SK-N-SH (cell line): Measurements from ENCODE around the gene EFHC1. TPM values are rescaled to one million over a fixed set of nuclear protein-coding genes. Genes with fewer than 3 reads are reported as not detected.

Source experiments
- CTCF ChIA-PET: fragments of 300-600, 350-600 bp; formaldehyde crosslinking; extraction: SDS; loops from one replicate; lab custom pipeline; 2021; lab: Yijun Ruan, JAX
- POLR2A ChIA-PET: fragments of 350-600 bp; sonication (Branson Sonifier 250); formaldehyde crosslinking; extraction: SDS; loops from one replicate; lab custom pipeline; 2020; ENCODE audit warnings: antibody characterized with exemption, inconsistent platforms; lab: Yijun Ruan, JAX
- DNase-seq: peaks from one replicate; pipeline ENCODE4 v3.0.0; 2012
- H2AFZ ChIP-seq: fragments of 200-600 bp; sonication (generic); 2 replicates; pipeline ENCODE4 v1.8.1; 2016; ENCODE audit warnings: antibody characterized with exemption, mild to moderate bottlenecking, low read depth
- H3F3A ChIP-seq: fragments of 200-600 bp; sonication (generic); replicated peaks from 2 replicates; pipeline ENCODE3; 2016; ENCODE audit warnings: antibody characterized with exemption, mild to moderate bottlenecking; ENCODE audit not compliant: insufficient read depth
- H3K27ac ChIP-seq, 2 experiments: fragments of 200-500 bp in 1 of 2; fragments of 200-600 bp in 1 of 2; sonication (Bioruptor generic) in 1 of 2; sonication (generic), shearing (Covaris generic) in 1 of 2; 2 replicates each; pipeline versions ENCODE4 v1.5.1 to v1.6.1; 2014 to 2016; ENCODE audit warnings: low read depth in 2 of 2, inconsistent platforms in 1 of 2, low read length in 1 of 2, mild to moderate bottlenecking in 1 of 2, mixed read lengths in 1 of 2
- H3K27me3 ChIP-seq: fragments of 200-600 bp; sonication (generic), shearing (Covaris generic); 2 replicates; pipeline ENCODE4 v1.6.1; 2016; ENCODE audit warnings: mixed run types; ENCODE audit not compliant: insufficient read depth
- H3K36me3 ChIP-seq, 2 experiments: fragments of 200-500 bp in 1 of 2; fragments of 200-600 bp in 1 of 2; sonication (Bioruptor generic) in 1 of 2; sonication (generic) in 1 of 2; replicated peaks in 1 of 2; 2 replicates each; pipeline versions ENCODE3 to v1.5.1; 2014 to 2016; ENCODE audit warnings: low read length in 1 of 2, mild to moderate bottlenecking in 1 of 2; ENCODE audit not compliant: insufficient read depth in 2 of 2, control insufficient read depth in 1 of 2
- H3K4me1 ChIP-seq, 2 experiments: fragments of 200-500 bp in 1 of 2; fragments of 200-600 bp in 1 of 2; sonication (Bioruptor generic) in 1 of 2; sonication (generic), shearing (Covaris generic) in 1 of 2; 2 replicates each; pipeline versions ENCODE4 v1.5.1 to v1.6.1; 2014 to 2016; ENCODE audit warnings: low read depth in 1 of 2, low read length in 1 of 2, mixed run types in 1 of 2; ENCODE audit not compliant: insufficient read depth in 2 of 2, control insufficient read depth in 1 of 2
- H3K4me2 ChIP-seq: fragments of 200-600 bp; sonication (generic), shearing (Covaris generic); 2 replicates; pipeline ENCODE4 v1.6.1; 2017; ENCODE audit warnings: mixed run types
- H3K4me3 ChIP-seq, 2 experiments: fragments of 200-500 bp in 1 of 2; fragments of 200-600 bp in 1 of 2; sonication (Bioruptor generic) in 1 of 2; sonication (generic), shearing (Covaris generic) in 1 of 2; 2 replicates each; pipeline versions ENCODE4 v1.5.1 to v1.8.1; 2014 to 2016; ENCODE audit warnings: low read depth in 2 of 2, inconsistent platforms in 1 of 2, low read length in 1 of 2, mild to moderate bottlenecking in 1 of 2, mixed read lengths in 1 of 2, moderate library complexity in 1 of 2
- H3K79me2 ChIP-seq: fragments of 200-600 bp; sonication (generic); 2 replicates; pipeline ENCODE4 v1.8.1; 2017; ENCODE audit warnings: mild to moderate bottlenecking; ENCODE audit not compliant: insufficient read depth
- H3K9ac ChIP-seq: fragments of 200-600 bp; sonication (generic); 2 replicates; pipeline ENCODE4 v1.6.1; 2017; ENCODE audit warnings: mixed run types
- H3K9me2 ChIP-seq: fragments of 200-600 bp; sonication (generic); 2 replicates; pipeline ENCODE4 v1.6.1; 2017; ENCODE audit warnings: mixed run types
- H3K9me3 ChIP-seq: fragments of 200-600 bp; sonication (generic); 2 replicates; pipeline ENCODE4 v1.6.1; 2017; ENCODE audit warnings: mixed run types, mild to moderate bottlenecking, moderate library complexity
- H4K20me1 ChIP-seq: fragments of 200-600 bp; sonication (generic); 2 replicates; pipeline ENCODE4 v1.6.1; 2017; ENCODE audit warnings: mild to moderate bottlenecking, mixed run types; ENCODE audit not compliant: insufficient read depth
- CHD2 ChIP-seq: fragments of 150-350 bp; IDR thresholded peaks from 2 replicates; pipeline ENCODE4 v1.6.1; 2018; ENCODE audit warnings: low read length; ENCODE audit not compliant: partially characterized antibody
- EP300 ChIP-seq, 2 experiments: IDR thresholded peaks; 2 replicates each; pipeline versions ENCODE4 v1.4.0 to v1.6.1; 2012; ENCODE audit warnings: borderline replicate concordance in 1 of 2, low read depth in 1 of 2, low read length in 1 of 2
- FOSL2 ChIP-seq: IDR thresholded peaks from 2 replicates; pipeline ENCODE4 v1.4.0; 2012; ENCODE audit warnings: low read depth, mild to moderate bottlenecking, moderate library complexity, borderline replicate concordance
- FOXJ3 ChIP-seq: sonication (generic); formaldehyde crosslinking; IDR thresholded peaks from 2 replicates; pipeline ENCODE4 v1.5.1; 2020; ENCODE audit warnings: mild to moderate bottlenecking, missing genetic modification reagents
- MEF2A ChIP-seq: IDR thresholded peaks from 2 replicates; pipeline ENCODE4 v1.4.0; 2012; ENCODE audit warnings: low read depth, borderline replicate concordance
- MXI1 ChIP-seq: IDR thresholded peaks from 2 replicates; pipeline ENCODE4 v1.6.1; 2012; ENCODE audit warnings: mild to moderate bottlenecking, low read depth, low read length, improper control_type of control experiment
- NFIC ChIP-seq: IDR thresholded peaks from 2 replicates; pipeline ENCODE4 v1.4.0; 2012; ENCODE audit warnings: borderline replicate concordance
- RAD21 ChIP-seq: IDR thresholded peaks from 2 replicates; pipeline ENCODE4 v1.6.1; 2012; ENCODE audit warnings: mild to moderate bottlenecking, low read length
- RCOR1 ChIP-seq: fragments of 150-350 bp; IDR thresholded peaks from 2 replicates; pipeline ENCODE4 v1.6.1; 2017; ENCODE audit warnings: antibody characterized with exemption, low read length
- RXRA ChIP-seq: IDR thresholded peaks from 2 replicates; pipeline ENCODE4 v1.4.0; 2012; ENCODE audit warnings: low read depth, mild to moderate bottlenecking, borderline replicate concordance
- SMC3 ChIP-seq: IDR thresholded peaks from 2 replicates; pipeline ENCODE4 v1.6.1; 2012; ENCODE audit warnings: low read depth, low read length, improper control_type of control experiment
- TAF1 ChIP-seq: IDR thresholded peaks from 2 replicates; pipeline ENCODE4 v1.6.1; 2012; ENCODE audit warnings: low read depth, mild to moderate bottlenecking, low read length, moderate library complexity, borderline replicate concordance
- TEAD4 ChIP-seq: IDR thresholded peaks from 2 replicates; pipeline ENCODE4 v1.4.0; 2012; ENCODE audit warnings: mild to moderate bottlenecking, borderline replicate concordance; ENCODE audit not compliant: insufficient read depth
- WGBS: methylation state at CpG from one replicate; pipeline ENCODE4 v1.1.6; 2017; ENCODE audit warnings: low lambda C conversion rate; 5-methylcytosine and 5-hydroxymethylcytosine counted together
- polyA plus RNA-seq, 3 experiments: library from polyadenylated mRNA; depleted of rRNA; stranded (reverse); fragments of >200 nt; gene quantifications; 2 replicates each; pipeline ENCODE4 v1.2.3, GENCODE V29; 2012
- TF ChIP-seq, protein P1 (sequence below): IDR thresholded peaks from 2 replicates; pipeline ENCODE4; 2012
- TF ChIP-seq, protein P2 (sequence below): IDR thresholded peaks from 2 replicates; pipeline ENCODE4 v1.4.0; 2012; ENCODE audit warnings: low read depth, borderline replicate concordance
- TF ChIP-seq, protein P3 (sequence below): IDR thresholded peaks from 2 replicates; pipeline ENCODE4 v1.4.0; 2012; ENCODE audit warnings: low read depth, borderline replicate concordance
- TF ChIP-seq, protein P4 (sequence below): fragments of 200-600 bp; sonication (generic); IDR thresholded peaks from 2 replicates; pipeline ENCODE4 v1.6.1; 2017; ENCODE audit warnings: antibody characterized with exemption, mild to moderate bottlenecking, moderate library complexity

EFHC1 gene
- polyA plus RNA-seq, 1 of the 3 experiments (the other 2 are of a cell fraction), result 39.4 TPM

DNA sequence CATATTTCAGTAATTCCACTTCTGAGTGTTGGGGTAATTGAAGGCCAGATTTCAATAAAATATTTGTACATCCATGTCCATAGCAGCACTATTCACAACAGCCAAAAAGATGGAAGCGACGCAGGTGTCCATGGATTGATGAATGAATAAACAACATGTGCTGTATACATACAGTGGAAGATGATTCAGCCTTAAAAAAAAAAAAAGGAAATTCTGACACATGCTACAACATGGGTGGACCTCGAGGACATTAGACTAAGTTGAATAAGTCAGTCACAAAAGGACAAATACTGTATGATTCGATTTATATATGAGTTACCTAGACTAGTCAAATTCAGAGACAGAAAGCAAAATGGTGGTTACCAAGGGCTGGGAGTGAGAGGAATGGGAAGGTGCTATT is 99.5 kb downstream of the EFHC1 start:
- H3K9me2 ChIP-seq, result no peaks in the 10 kb centered on the region
- TF ChIP-seq, protein P1, sequence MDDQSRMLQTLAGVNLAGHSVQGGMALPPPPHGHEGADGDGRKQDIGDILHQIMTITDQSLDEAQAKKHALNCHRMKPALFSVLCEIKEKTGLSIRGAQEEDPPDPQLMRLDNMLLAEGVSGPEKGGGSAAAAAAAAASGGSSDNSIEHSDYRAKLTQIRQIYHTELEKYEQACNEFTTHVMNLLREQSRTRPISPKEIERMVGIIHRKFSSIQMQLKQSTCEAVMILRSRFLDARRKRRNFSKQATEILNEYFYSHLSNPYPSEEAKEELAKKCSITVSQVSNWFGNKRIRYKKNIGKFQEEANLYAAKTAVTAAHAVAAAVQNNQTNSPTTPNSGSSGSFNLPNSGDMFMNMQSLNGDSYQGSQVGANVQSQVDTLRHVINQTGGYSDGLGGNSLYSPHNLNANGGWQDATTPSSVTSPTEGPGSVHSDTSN, result no peak
- TF ChIP-seq, protein P2, sequence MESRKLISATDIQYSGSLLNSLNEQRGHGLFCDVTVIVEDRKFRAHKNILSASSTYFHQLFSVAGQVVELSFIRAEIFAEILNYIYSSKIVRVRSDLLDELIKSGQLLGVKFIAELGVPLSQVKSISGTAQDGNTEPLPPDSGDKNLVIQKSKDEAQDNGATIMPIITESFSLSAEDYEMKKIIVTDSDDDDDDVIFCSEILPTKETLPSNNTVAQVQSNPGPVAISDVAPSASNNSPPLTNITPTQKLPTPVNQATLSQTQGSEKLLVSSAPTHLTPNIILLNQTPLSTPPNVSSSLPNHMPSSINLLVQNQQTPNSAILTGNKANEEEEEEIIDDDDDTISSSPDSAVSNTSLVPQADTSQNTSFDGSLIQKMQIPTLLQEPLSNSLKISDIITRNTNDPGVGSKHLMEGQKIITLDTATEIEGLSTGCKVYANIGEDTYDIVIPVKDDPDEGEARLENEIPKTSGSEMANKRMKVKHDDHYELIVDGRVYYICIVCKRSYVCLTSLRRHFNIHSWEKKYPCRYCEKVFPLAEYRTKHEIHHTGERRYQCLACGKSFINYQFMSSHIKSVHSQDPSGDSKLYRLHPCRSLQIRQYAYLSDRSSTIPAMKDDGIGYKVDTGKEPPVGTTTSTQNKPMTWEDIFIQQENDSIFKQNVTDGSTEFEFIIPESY, result no peak
- TF ChIP-seq, protein P3, sequence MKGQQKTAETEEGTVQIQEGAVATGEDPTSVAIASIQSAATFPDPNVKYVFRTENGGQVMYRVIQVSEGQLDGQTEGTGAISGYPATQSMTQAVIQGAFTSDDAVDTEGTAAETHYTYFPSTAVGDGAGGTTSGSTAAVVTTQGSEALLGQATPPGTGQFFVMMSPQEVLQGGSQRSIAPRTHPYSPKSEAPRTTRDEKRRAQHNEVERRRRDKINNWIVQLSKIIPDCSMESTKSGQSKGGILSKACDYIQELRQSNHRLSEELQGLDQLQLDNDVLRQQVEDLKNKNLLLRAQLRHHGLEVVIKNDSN, result no peak
- TF ChIP-seq FOSL2 (no peak), MXI1 (no peak), SMC3 (no peak), MEF2A (no peak), EP300 (IDR thresholded peaks at IDR 0.05; ENCODE audit: borderline replicate concordance in 1 of 2, low read depth in 1 of 2, low read length in 1 of 2) (no peak), TEAD4 (no peak), TAF1 (no peak), CHD2 (no peak), RCOR1 (no peak), RAD21 (no peak), NFIC (no peak), RXRA (no peak), FOXJ3 (CRISPR knock-in tag) (no peak)
- TF ChIP-seq, protein P4, sequence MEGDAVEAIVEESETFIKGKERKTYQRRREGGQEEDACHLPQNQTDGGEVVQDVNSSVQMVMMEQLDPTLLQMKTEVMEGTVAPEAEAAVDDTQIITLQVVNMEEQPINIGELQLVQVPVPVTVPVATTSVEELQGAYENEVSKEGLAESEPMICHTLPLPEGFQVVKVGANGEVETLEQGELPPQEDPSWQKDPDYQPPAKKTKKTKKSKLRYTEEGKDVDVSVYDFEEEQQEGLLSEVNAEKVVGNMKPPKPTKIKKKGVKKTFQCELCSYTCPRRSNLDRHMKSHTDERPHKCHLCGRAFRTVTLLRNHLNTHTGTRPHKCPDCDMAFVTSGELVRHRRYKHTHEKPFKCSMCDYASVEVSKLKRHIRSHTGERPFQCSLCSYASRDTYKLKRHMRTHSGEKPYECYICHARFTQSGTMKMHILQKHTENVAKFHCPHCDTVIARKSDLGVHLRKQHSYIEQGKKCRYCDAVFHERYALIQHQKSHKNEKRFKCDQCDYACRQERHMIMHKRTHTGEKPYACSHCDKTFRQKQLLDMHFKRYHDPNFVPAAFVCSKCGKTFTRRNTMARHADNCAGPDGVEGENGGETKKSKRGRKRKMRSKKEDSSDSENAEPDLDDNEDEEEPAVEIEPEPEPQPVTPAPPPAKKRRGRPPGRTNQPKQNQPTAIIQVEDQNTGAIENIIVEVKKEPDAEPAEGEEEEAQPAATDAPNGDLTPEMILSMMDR, result no peak
- TF ChIP-seq, all 33 proteins: peak for 0
- H3K4me3 ChIP-seq, result no peak overlapping the region
- H3K27me3 ChIP-seq, result no peaks in the 10 kb centered on the region
- ChIA-PET CTCF (interaction anchor here (1.1 kb wide), 1 partner anchor 61 kb away, joined by 3 read pairs; no protein-coding TSS in a partner anchor), POLR2A (no interaction called here)
- H2AFZ ChIP-seq, result no peak overlapping the region
- no peaks in the 10 kb centered on the region for H4K20me1 ChIP-seq
- DNase-seq, result no peak
- no peak overlapping the region for H3K4me2 ChIP-seq
- no peak overlapping the region for H3K9ac ChIP-seq
- peaks cover 28 to 36% of the 10 kb centered on the region in 2 experiments for H3K36me3 ChIP-seq
- H3F3A ChIP-seq, result peaks cover 36% of the 10 kb centered on the region
- no peaks in the 10 kb centered on the region for H3K9me3 ChIP-seq
- WGBS, result 93% methylated on average over 4 of the region's 4 CpGs
- H3K79me2 ChIP-seq, result peaks cover 71% of the 10 kb centered on the region
- peaks cover 44 to 55% of the 10 kb centered on the region in 2 experiments for H3K4me1 ChIP-seq
- no peak overlapping the region for H3K27ac ChIP-seq
